GM11168 (cell line): ENCODE measurements around the gene LIF.

Source experiments
- in situ Hi-C: fragments of 300-500 bp; cut with MboI; formaldehyde crosslinking; loops from one replicate; pipeline ENCODE4 v1.12.0; 2022; ENCODE audit warnings: low sequenced_read_pairs; ENCODE audit not compliant: unreplicated experiment

The LIF gene

DNA sequence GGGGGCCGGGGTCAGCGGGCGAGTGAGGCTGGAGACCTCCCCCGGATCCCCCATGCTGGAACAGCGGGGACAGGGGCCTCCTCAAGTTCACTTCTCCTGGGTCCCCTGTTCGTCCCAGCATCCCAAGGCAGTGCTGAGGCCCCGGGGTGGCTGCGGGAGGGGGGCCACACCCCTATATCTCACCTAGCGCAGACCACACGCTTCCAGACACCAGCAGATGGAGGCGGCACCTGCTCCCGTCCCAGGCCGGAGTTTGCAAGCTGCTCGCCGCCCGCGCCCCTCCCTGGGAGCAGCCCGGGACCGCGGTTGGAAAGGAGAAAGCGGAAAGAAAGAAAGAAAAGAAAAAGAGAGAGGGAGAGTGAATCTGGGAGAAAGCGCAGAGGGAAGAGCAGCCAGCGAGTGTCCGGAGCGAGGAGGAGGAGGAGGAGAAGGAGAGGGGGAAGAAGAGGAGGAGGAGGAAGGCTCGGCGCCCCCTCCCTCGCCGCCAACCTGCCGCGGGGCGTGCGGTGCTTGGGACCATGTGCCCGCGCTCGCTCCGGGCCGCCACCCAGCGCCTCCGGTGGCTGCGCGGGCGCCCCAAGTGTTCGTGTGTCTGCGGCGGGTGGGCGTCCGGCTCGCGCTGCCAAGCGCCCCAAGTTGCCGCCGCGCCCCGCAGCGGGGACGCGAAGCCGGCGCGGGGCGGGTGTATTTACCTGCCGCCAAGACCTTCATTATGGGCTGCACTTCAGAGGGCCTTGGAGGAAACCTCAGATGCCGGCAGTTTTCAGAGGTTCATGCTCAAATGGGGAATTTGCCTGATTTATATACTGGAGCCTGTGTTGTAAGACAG is at the start of gene LIF:
Gene LIF, minus strand, starts transcription at position 775 of the 829 bp plus-strand sequence. Its CDS starts 64 bp downstream, at position 711.
- in situ Hi-C loops: no loop called here

- in situ Hi-C loops: no loop called here
Measured at GRCh38 chr22:30296324-30296723, 49.8 kb upstream of the LIF start.

DNA sequence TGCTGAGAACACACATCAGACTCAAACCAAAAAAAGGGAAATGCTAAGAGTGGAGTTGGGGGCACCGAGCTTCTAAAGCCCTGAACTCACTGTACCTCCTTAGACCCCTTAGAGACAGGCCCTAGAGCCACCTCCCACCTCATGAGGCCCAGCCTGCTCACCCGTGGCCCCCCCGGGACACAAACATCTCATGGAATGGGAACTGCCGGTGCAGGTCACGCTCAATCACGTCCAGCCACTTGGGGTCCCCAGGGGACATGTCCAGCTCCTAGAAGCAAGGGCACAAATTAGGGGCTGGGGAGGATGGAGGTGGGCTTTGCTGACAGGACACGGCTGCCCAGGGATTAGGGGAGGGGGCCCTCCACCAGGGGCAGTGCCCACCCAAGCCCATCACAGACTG is 49.0 kb upstream of the LIF start:
- in situ Hi-C loops: no loop called here

DNA sequence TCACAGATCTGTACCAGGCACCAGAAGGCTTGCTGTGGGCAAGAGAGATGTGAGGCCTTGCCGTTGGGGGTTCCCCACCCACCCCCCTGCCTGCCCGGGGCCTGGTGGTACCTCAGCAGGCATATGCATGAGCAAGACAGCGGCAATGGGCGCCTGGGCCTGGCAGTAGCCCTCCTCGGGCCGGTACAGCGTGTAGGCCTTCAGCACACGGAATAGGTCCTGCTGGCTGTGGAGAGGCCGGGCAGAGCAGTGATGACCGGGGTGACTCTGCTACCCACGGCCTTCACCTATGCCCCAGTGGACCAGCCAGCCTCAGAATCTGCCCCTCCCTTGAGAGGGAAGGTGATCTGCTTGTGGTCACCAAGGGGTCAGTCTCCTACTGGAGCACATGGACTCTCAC is 48.3 kb upstream of the LIF start:
- in situ Hi-C loops: no loop called here

- in situ Hi-C loops: no loop called here
Measured at GRCh38 chr22:30294066-30294465, 47.5 kb upstream of the LIF start.

DNA sequence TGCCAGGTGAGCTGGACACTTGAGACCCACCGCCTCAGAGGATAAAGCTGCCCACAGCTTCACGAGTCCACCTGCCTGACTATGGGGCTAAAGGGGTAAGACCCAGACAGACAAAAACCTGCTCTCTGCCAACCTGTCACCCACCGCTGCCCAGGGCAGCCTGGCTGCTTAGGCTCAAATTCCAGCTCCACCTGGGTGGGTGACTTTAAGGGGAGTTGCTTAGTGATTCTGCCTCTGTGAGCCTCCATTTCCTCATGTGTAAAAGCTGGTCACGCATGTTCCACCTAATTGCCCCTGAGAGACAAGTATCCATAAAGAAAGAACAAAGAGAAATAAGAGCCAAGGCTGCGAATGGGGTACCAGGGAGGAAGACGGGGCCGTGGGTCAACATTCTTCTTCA is 46.5 kb upstream of the LIF start:
- in situ Hi-C loops: no loop called here

DNA sequence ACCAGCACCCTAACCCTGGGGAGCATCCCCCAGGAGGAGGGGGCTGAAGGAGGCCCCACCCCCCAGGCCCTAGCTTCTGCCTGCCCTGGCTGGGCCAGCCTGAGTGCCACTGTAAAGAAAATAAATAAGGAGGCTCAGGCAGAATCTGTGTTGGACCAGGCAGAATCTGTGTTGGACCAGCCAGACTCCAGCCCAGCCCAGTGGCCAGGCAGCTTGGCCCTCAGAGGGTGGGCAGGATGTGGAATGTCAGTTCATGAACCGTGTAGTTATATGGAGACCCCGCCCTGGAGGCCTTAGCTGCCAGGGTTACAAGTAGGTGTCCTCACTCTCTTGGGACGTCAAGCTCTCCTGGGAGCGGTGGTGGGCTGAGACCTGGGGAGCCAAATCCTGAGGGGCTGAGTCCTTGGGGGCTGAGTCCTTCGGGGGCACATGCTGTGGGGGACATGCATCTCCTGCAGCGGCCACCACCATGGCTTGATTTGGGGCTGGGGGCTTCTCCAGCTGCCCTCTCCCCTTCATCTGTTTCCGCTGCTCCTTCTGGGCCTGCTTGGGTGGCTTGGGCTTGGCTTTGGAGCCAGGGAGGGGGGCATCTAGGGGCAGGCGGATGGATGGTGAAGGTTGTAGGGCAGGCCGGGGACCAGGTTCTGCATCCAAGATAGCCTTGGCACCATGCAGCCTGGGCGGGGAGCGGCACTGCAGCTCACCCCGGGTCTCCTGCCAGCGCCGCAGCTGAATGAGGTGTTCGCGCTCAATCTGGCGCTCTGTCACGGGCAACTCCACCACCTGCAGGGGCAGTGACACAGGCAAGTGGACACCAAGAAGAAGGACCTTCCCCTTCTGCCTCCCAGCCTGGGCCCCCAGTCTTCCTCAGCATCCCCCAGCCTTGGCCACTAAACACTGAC is 45.8 kb upstream of the LIF start:
- in situ Hi-C loops: no loop called here

DNA sequence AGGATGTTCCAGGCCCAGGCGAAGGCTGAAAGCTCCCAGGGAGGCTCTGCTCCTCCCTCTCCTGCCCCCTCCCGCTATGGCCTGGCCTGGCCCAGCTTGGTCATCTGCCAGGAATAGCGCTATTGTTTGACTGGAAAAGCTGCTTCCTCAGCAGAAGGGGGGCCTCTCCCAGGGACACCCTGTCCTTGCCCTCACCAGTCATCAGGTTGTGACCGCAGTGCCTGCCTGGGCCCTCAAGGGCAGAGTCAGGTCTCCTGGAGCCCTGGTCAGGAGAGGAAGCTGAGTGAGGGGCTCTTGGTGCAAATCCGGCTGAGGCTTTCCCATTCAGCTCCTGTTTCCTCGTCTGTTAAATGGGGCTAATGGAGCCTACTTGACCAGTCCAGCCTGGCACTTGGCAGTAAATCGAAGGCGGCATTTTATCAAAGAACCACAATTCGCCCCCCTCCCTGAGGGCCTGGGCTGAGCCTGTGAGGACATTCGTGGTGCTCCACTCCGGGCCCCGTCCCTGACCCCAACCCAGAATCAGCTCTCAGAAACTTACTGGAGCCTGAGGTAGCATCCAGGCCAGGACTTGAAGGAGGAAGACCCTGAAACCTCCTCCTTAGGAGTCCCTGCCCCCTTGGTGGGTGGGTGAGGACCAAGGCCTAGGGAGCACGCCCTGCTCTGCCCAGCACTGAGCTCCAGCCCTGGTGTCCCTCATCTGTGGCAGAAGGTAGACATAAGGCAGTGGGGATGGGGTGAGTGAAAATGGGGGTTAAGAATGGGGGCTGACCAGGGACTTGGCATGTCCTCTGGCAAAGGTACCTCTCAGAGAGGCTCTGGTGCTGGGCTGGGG is 44.7 kb upstream of the LIF start:
- in situ Hi-C loops: no loop called here

- in situ Hi-C loops: no loop called here
Measured at GRCh38 chr22:30290342-30291057, 43.9 kb upstream of the LIF start.

DNA sequence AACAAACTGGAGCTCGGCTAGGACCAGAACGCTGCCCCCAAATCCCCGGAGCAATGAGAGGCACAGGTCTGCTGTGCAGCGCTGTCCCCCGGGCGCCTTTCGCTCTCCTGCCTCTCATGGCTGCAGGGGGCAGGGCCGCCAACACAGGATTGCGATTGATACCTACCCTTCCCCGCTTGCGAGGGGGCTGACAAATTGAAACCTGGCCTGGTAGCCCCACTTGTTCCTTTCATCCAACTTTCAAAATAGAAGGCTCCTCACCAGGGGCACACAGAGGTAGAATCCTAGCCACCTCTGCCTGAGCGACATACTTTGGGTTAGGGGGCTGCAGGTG is 43.4 kb upstream of the LIF start:
- in situ Hi-C loops: loop anchor here (5.0 kb wide), 1 partner anchor 97 kb away; the partner anchor contains the start of gene RNF215

GRCh38 chr22:30289141-30289979 is 42.8 kb upstream of the LIF start, which contains the start of gene CASTOR1:
CASTOR1 (minus strand) TSS chr22:30289505; CDS start chr22:30289497, 8 bp downstream.
- in situ Hi-C loops: loop anchor here (5.0 kb wide), 1 partner anchor 98 kb away; the partner anchor contains the start of gene RNF215

- in situ Hi-C loops: loop anchor here (5.0 kb wide), 1 partner anchor 99 kb away; the partner anchor contains the start of gene RNF215
Measured at GRCh38 chr22:30288419-30289140, 42.0 kb upstream of the LIF start.

- in situ Hi-C loops: loop anchor here (5.0 kb wide), 1 partner anchor 99 kb away; the partner anchor contains the start of gene RNF215
Measured at GRCh38 chr22:30287648-30288418, 41.3 kb upstream of the LIF start.

DNA sequence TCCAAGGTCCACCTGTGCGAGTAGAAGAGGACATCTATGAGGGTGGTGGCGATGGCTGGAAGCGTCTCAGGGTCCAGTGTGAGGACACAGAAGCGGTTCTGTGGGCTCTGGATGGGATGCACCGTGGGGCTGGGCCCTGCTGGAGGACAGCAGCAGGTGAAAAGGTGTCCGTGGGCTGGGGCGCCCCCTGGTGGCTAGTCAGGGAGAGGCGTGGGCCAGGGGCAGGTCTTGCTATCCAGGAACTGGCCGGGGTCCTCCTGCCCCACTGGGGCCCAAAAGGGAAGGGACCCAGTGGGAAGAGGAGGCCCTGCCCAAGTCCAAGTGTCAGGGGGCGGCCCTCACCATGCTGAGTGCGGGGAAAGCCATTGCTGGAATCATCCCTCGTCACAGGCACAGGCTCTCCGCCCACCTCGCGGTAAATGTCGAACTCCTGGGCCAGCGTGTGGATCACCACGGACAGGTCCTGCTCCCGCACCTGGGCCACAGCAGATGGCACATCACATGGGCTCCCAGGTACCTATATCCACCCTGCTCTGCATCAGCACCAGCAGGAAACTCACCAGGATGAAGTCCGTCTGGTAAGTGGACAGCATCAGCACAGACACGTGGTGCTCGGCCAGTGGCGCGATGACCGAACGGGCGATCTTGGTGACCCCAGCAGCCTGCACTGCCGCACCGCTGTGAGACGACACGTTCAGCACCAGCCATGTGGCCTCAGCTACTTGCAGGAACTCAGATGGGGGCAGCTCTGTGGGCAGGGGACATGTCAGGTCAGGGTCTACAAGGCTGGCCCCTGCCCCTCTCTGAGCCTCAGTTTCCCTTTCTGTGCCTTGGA is 40.5 kb upstream of the LIF start:
- in situ Hi-C loops: loop anchor here (5.0 kb wide), 1 partner anchor 100 kb away; the partner anchor contains the start of gene RNF215

DNA sequence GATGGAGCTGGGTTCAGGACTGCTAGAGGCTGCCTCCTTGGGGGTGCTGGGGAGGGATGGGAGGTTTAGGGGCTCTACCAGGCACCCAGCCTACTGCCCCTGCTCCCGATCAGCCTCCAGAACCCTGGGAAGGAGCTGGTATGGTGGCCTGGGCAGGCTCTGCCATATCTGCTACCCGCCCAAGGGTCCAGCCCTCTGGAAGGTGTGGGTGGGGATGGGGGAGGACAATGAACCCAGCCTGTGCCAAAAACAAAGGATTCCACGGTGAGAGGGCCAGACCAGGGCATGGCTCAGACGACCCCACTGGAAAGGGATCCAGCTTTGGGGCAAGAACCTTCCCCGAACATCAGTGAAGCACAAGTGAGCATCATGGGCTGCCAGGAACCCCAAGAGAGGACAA is 39.8 kb upstream of the LIF start:
- in situ Hi-C loops: loop anchor here (5.0 kb wide), 1 partner anchor 101 kb away; the partner anchor contains the start of gene RNF215

GRCh38 chr22:30285846-30286200 is 39.3 kb upstream of the LIF start:
- in situ Hi-C loops: loop anchor here (5.0 kb wide), 1 partner anchor 101 kb away; the partner anchor contains the start of gene RNF215
